Prostate gland (tissue), 2 donors: Measurements from ENCODE around the gene PTPRT.

ENCODE experiments used
- POLR2A ChIP-seq: fragments of 450-650 bp; IDR thresholded peaks from one replicate; pipeline ENCODE4 v1.6.1; 2016; ENCODE audit warnings: antibody characterized with exemption, mild to moderate bottlenecking
- TF ChIP-seq, protein P1 (sequence below), 4 experiments: fragments of 200-600 bp in 2 of 4; fragments of 450-650 bp in 2 of 4; sonication (generic) in 2 of 4; IDR thresholded peaks; 1 replicate in 3 of 4; 2 replicates in 1 of 4; pipeline ENCODE4 v1.5.1; 2016 to 2019; ENCODE audit warnings: antibody characterized with exemption in 4 of 4, mild to moderate bottlenecking in 2 of 4, moderate library complexity in 2 of 4

DNA sequence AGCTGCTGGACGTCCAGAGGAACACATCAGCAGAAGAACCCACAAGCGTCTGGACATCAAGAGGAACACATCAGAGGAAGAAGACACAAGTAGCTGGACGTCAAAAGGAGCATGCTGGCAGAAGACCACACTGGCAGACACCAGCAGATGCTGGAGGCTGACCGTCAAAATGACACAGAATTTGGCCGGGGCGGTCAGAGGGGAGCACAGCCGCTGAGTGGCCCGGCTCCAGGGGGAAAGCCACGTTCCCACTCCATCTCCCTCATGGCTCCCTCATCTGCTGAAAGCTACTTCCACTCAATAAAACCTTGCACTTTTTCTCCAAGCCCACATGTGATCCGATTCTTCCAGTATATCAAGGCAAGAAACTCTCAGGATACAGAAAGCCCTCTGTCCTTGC is 283.6 kb downstream of the PTPRT start:
- TF ChIP-seq POLR2A, result no peak
- TF ChIP-seq, protein P1, sequence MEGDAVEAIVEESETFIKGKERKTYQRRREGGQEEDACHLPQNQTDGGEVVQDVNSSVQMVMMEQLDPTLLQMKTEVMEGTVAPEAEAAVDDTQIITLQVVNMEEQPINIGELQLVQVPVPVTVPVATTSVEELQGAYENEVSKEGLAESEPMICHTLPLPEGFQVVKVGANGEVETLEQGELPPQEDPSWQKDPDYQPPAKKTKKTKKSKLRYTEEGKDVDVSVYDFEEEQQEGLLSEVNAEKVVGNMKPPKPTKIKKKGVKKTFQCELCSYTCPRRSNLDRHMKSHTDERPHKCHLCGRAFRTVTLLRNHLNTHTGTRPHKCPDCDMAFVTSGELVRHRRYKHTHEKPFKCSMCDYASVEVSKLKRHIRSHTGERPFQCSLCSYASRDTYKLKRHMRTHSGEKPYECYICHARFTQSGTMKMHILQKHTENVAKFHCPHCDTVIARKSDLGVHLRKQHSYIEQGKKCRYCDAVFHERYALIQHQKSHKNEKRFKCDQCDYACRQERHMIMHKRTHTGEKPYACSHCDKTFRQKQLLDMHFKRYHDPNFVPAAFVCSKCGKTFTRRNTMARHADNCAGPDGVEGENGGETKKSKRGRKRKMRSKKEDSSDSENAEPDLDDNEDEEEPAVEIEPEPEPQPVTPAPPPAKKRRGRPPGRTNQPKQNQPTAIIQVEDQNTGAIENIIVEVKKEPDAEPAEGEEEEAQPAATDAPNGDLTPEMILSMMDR (IDR thresholded peaks at IDR 0.05), result no peak
